ENCODE results near the gene PLD6.
A peak's percentile ranks its signal among the peaks of the same experiment; 100 is the strongest.
"Not testable (repeated sequence)": the region's sequence is repeated elsewhere in the genome, so short reads cannot be mapped to it uniquely, and the experiment has no call there.

Gene PLD6, protein sequence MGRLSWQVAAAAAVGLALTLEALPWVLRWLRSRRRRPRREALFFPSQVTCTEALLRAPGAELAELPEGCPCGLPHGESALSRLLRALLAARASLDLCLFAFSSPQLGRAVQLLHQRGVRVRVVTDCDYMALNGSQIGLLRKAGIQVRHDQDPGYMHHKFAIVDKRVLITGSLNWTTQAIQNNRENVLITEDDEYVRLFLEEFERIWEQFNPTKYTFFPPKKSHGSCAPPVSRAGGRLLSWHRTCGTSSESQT

DNA sequence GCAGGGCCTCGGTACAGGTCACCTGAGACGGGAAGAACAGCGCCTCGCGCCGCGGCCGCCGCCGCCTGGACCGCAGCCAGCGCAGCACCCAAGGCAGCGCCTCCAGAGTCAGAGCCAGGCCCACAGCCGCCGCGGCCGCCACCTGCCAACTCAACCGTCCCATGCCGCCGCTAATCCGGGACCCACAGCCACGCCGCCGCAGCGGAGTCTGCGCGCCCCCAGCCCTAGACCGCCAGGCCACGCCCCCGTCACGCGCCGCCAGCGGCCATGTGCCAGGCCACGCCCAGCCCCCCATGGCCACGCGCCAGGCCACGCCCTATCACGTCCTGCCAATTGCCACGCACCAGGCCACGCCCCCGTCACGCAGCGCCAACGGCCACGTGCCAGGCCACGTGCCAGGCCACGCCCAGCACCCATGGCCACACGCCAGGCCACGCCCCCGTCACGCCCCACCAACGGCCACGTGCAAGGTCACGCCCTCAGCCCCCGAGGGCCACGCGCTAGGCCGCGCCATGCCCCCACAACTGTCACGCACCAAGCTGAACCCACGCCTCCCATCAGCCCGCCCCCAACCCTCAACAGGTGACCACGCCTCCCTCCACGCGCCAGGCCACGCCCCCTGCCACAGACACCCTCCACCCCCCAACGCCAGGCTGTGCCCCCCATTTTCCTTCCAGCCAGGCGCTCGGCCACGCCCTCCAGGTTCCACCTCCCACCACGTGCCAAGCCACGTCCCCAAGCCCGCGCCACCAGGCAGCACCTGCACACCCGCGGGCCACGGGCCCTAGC lies at the start of gene PLD6:
Gene PLD6, minus strand, starts transcription at position 210 of the 789 bp plus-strand sequence. Its CDS starts 47 bp downstream, at position 163.
- Histone ChIP-seq H3K36me3 (ENCODE audit: insufficient read depth) (no peaks in the 10 kb centered on the region), H3K9ac (peak within 1 kb of the TSS; percentile 94), H3K4me2 (peak within 1 kb of the TSS; percentile 100), H3K27ac (peak within 1 kb of the TSS; percentile 73), H3K4me1 (ENCODE audit: low read depth, poor library complexity, severe bottlenecking) (peaks cover 5% of the 10 kb centered on the region), H4K20me1 (ENCODE audit: insufficient read depth) (no peaks in the 10 kb centered on the region), H2AFZ (ENCODE audit: low read depth) (peak within 1 kb of the TSS; percentile 81), H3K79me2 (ENCODE audit: insufficient read depth, low read depth) (peaks cover 38% of the 10 kb centered on the region), H3K27me3 (ENCODE audit: insufficient read depth, low read depth) (no peaks in the 10 kb centered on the region), H3K4me3 (IDR thresholded peaks at IDR 0.05; ENCODE audit: insufficient read depth, low read depth, low read length) (no peak within 1 kb of the TSS)
- TF ChIP-seq, protein P1, sequence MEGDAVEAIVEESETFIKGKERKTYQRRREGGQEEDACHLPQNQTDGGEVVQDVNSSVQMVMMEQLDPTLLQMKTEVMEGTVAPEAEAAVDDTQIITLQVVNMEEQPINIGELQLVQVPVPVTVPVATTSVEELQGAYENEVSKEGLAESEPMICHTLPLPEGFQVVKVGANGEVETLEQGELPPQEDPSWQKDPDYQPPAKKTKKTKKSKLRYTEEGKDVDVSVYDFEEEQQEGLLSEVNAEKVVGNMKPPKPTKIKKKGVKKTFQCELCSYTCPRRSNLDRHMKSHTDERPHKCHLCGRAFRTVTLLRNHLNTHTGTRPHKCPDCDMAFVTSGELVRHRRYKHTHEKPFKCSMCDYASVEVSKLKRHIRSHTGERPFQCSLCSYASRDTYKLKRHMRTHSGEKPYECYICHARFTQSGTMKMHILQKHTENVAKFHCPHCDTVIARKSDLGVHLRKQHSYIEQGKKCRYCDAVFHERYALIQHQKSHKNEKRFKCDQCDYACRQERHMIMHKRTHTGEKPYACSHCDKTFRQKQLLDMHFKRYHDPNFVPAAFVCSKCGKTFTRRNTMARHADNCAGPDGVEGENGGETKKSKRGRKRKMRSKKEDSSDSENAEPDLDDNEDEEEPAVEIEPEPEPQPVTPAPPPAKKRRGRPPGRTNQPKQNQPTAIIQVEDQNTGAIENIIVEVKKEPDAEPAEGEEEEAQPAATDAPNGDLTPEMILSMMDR (conservative IDR thresholded peaks at IDR 0.05; ENCODE audit: low read depth, low read length) = no peak

DNA sequence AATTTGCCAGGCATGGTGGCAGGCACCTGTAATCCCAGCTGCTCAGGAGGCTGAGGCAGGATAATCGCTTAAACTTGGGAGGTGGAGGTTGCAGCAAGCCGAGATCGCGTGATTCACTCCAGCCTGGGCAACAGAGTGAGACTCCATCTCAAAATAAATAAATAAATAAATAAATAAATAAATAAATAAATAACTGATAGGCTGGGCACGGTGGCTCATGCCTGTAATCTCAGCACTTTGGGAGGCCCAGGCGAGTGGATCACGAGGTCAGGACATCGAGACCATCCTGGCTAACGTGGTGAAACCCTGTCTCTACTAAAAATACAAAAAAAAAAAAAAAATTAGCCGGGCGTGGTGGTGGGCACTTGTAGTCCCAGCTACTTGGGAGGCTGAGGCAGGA lies 49.6 kb upstream of the PLD6 start:
- H4K20me1 ChIP-seq (ENCODE audit: insufficient read depth); H3K9ac ChIP-seq; H2AFZ ChIP-seq (ENCODE audit: low read depth); H3K27ac ChIP-seq; H3K36me3 ChIP-seq (ENCODE audit: insufficient read depth); H3K27me3 ChIP-seq (ENCODE audit: insufficient read depth, low read depth); H3K4me3 ChIP-seq (IDR thresholded peaks at IDR 0.05; ENCODE audit: insufficient read depth, low read depth, low read length); H3K79me2 ChIP-seq (ENCODE audit: insufficient read depth, low read depth); H3K4me2 ChIP-seq; H3K4me1 ChIP-seq (ENCODE audit: low read depth, poor library complexity, severe bottlenecking): not testable (repeated sequence)

DNA sequence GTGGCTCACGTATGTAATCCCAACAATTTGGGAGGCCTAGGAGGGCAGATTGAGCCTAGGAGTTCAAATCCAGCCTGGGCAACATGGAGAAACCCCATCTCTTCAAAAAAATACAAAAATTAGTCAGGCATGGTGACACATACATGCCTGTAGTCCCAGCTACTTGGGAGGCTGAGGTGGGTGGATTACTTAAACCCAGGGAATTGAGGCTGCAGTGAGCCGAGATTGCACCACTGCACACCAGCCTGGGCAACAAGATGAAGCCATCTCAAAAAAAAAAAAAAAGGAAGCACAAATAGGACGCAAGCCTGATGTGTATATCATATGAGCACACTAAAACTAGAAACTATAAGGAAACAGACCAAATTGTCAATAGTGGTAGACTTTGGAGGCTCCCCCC lies 47.9 kb upstream of the PLD6 start:
- Histone ChIP-seq H3K36me3 (ENCODE audit: insufficient read depth) (0 out of 2 replicates have a peak, but pooled peaks cover 1% of the 10 kb centered on the region), H4K20me1 (ENCODE audit: insufficient read depth) (no peaks in the 10 kb centered on the region), H3K79me2 (ENCODE audit: insufficient read depth, low read depth) (no peaks in the 10 kb centered on the region), H3K27me3 (ENCODE audit: insufficient read depth, low read depth) (no peaks in the 10 kb centered on the region), H2AFZ (ENCODE audit: low read depth) (no peak overlapping the region), H3K4me1 (ENCODE audit: low read depth, poor library complexity, severe bottlenecking) (no peaks in the 10 kb centered on the region), H3K9ac (no peak overlapping the region), H3K4me3 (IDR thresholded peaks at IDR 0.05; ENCODE audit: insufficient read depth, low read depth, low read length) (no peak overlapping the region), H3K4me2 (no peak overlapping the region), H3K27ac (no peak overlapping the region)
- TF ChIP-seq, protein P1 (conservative IDR thresholded peaks at IDR 0.05; ENCODE audit: low read depth, low read length) = no peak

DNA sequence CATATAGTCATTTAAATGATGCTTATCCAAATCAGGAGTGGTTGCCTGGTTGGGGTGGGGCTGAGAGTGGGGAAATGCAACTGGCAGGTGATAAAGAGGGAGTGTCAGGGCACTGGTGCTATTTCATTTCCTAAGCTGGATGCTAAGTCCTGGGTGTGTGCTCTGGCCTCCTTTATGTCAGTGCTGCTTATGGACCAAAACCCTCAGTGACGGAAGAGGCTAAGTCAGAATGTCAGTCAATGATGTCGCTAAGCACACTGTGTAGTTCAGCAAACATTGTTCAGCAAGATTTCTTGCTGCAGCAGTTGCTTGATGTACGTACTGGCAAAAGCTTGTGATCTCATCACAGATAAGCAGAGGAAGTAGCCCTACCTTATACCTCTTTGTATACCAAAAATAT lies 47.3 kb upstream of the PLD6 start:
- Histone ChIP-seq H3K4me3 (IDR thresholded peaks at IDR 0.05; ENCODE audit: insufficient read depth, low read depth, low read length) (no peak overlapping the region), H2AFZ (ENCODE audit: low read depth) (no peak overlapping the region), H4K20me1 (ENCODE audit: insufficient read depth) (no peaks in the 10 kb centered on the region), H3K4me2 (no peak overlapping the region), H3K36me3 (ENCODE audit: insufficient read depth) (peaks cover 7% of the 10 kb centered on the region; the same call in 1 of the 2 replicates), H3K79me2 (ENCODE audit: insufficient read depth, low read depth) (no peaks in the 10 kb centered on the region), H3K9ac (no peak overlapping the region), H3K4me1 (ENCODE audit: low read depth, poor library complexity, severe bottlenecking) (no peaks in the 10 kb centered on the region), H3K27ac (no peak overlapping the region), H3K27me3 (ENCODE audit: insufficient read depth, low read depth) (no peaks in the 10 kb centered on the region)
- TF ChIP-seq, protein P1 (conservative IDR thresholded peaks at IDR 0.05; ENCODE audit: low read depth, low read length) = no peak
